Pancreas (tissue), 10 donors: Measurements from ENCODE around the gene ZNF12. TPM values are rescaled to one million over a fixed set of nuclear protein-coding genes. Genes with fewer than 3 reads are reported as not detected.
"Not testable (repeated sequence)": the region's sequence is repeated elsewhere in the genome, so short reads cannot be mapped to it uniquely, and the experiment has no call there.

ENCODE experiments used
- ATAC-seq, 4 donors: fragments of 200-7000 bp; cut with Tn5 transposase; one replicate each; pipeline versions ENCODE4 v1.8.0 to v1.9.1; 2020; ENCODE audit warnings: mild to moderate bottlenecking in 4 of 4, moderate library complexity in 4 of 4
- DNase-seq, 6 donors: peaks; one replicate each; pipeline ENCODE4 v3.0.0-alpha.2; 2020
- FAIRE-seq: peaks from 2 replicates; lab custom pipeline; 2012; peaks lifted over from hg19 to GRCh38; lab: Jason Lieb, UNC
- H3K27ac ChIP-seq, 4 donors: fragments of 200-600 bp; sonication (generic); 1 replicate in 3 of 4; 2 replicates in 1 of 4; pipeline versions ENCODE4 v1.5.0 to v1.8.0; 2020
- H3K27me3 ChIP-seq, 4 donors: fragments of 200-600 bp; one replicate each; pipeline ENCODE4 v1.8.0; 2021
- H3K36me3 ChIP-seq, 3 donors: fragments of 200-600 bp; sonication (generic) in 1 of 3; one replicate each; pipeline versions ENCODE4 v1.5.0 to v1.8.0; 2020 to 2021
- H3K4me1 ChIP-seq, 3 donors: fragments of 200-600 bp; one replicate each; pipeline ENCODE4 v1.8.0; 2021
- H3K4me3 ChIP-seq, 4 donors: fragments of 200-600 bp; sonication (generic) in 2 of 4; one replicate each; pipeline versions ENCODE4 v1.5.0 to v1.8.0; 2020 to 2021
- H3K9me3 ChIP-seq, 4 donors: fragments of 200-600 bp; one replicate each; pipeline ENCODE4 v1.8.0; 2021
- CTCF ChIP-seq, 4 donors: fragments of 200-600 bp; sonication (generic) in 3 of 4; IDR thresholded peaks; one replicate each; pipeline versions ENCODE4 v1.5.0 to v1.8.0; 2021; ENCODE audit warnings: antibody characterized with exemption in 4 of 4
- WGBS, 2 donors: extraction: QIAGEN DNeasy Blood & Tissue Kit; methylation state at CpG; one replicate each; pipeline ENCODE4 v1.1.7; 2013; 5-methylcytosine and 5-hydroxymethylcytosine counted together
- intact Hi-C, 3 donors: fragments of 100-400 bp; cut with DNase I; formaldehyde crosslinking; loops; one replicate each; pipeline versions ENCODE4 v1.11.1 to v1.14.2; 2022
- polyA plus RNA-seq, 2 donors: library from polyadenylated mRNA; stranded (reverse); fragments of 200-250 nt; gene quantifications; one replicate each; pipeline ENCODE4 v1.2.3, GENCODE V29; 2013
- total RNA-seq, 6 donors: library from RNA; stranded (reverse); fragmentation: NEBNext Ultra II Directional in 4 of 6; extraction: Animal tissue kit (Norgen Biotek cat#: 25700) in 4 of 6; gene quantifications; one replicate each; pipeline versions ENCODE4 v1.2.1 to v1.2.4, GENCODE V29; 2021 to 2023
- donor health status: healthy with polysubstance abuse.
- donor health status: DM: no; HTN: no; CAD: no; lungs with moderate emphysema.
- donor health status: DM: no; HTN: no; CAD: no.
- donor health status: control.
- donor health status: control.
- donor health status: Bipolar disorder and iron deficiency.
- donor health status: DM: yes; HTN: yes; CAD: no.
- donor health status: DM: no; HTN: no; CAD: no.
- donor health status: DM: no; HTN: no; CAD: no.
- donor health status: DM: yes; HTN: yes; CAD: no.

Gene ZNF12
- total and polyA plus RNA-seq, 8 donors = 5.9 to 15.3 (median 9.1) TPM

- Histone ChIP-seq H3K4me3 (peak overlapping the region; percentile 93 to 99 (median 96)), H3K4me1 (peaks cover 0 to 5% (median 4%) of the 10 kb centered on the region in 3 donors), H3K27ac (peak overlapping the region; percentile 59 to 78 (median 68)), H3K27me3 (no peaks in the 10 kb centered on the region), H3K9me3 (no peaks in the 10 kb centered on the region), H3K36me3 (no peaks in the 10 kb centered on the region)
- FAIRE-seq (no peak), ATAC-seq (peak; percentile 99 to 100 (median 100)), DNase-seq (peak; percentile 92 to 99 (median 94))
- intact Hi-C loops = no loop called here
- TF ChIP-seq CTCF (IDR thresholded peaks at IDR 0.05) = no peak
- WGBS, 2 donors = 1% methylated on average over 58 to 66 of the region's 66 CpGs
Measured at GRCh38 chr7:6729492-6730342, 23.0 kb upstream of the ZNF12 start.

- intact Hi-C loops, DNase-seq, ATAC-seq, H3K27me3 ChIP-seq, FAIRE-seq, H3K9me3 ChIP-seq, H3K4me1 ChIP-seq, H3K36me3 ChIP-seq: not testable (repeated sequence)
- peak overlapping the region in 3 of 4 donors; percentile 93 to 99 (median 94) for H3K4me3 ChIP-seq
- WGBS, 2 donors = 64 to 68% methylated on average over 28 to 29 of the region's 29 CpGs
- H3K27ac ChIP-seq = peak overlapping the region; percentile 59 to 78 (median 68)
Measured at GRCh38 chr7:6728893-6729491, 22.2 kb upstream of the ZNF12 start.

GRCh38 chr7:6727663-6728062 lies 20.9 kb upstream of the ZNF12 start:
- Histone ChIP-seq H3K36me3 (no peaks in the 10 kb centered on the region), H3K9me3 (no peaks in the 10 kb centered on the region), H3K27ac (no peak overlapping the region), H3K4me1 (peaks cover 0 to 5% (median 4%) of the 10 kb centered on the region in 3 donors), H3K27me3 (no peaks in the 10 kb centered on the region), H3K4me3 (no peak overlapping the region)
- TF ChIP-seq CTCF (IDR thresholded peaks at IDR 0.05) = no peak
- FAIRE-seq = no peak
- intact Hi-C loops = no loop called here
- WGBS, 2 donors = 72 to 80% methylated on average over 3 of the region's 3 CpGs
- DNase-seq = no peak
- no peak for ATAC-seq

GRCh38 chr7:6726341-6726740 lies 19.6 kb upstream of the ZNF12 start:
- ATAC-seq, H3K9me3 ChIP-seq, FAIRE-seq, DNase-seq, H3K4me3 ChIP-seq, intact Hi-C loops, H3K36me3 ChIP-seq, H3K27me3 ChIP-seq, H3K27ac ChIP-seq, H3K4me1 ChIP-seq: not testable (repeated sequence)
- 84 to 91% methylated on average over 5 of the region's 5 CpGs for WGBS, 2 donors

GRCh38 chr7:6725003-6725402 lies 18.3 kb upstream of the ZNF12 start:
- H3K36me3 ChIP-seq = no peaks in the 10 kb centered on the region
- DNase-seq = no peak
- H3K9me3 ChIP-seq = no peaks in the 10 kb centered on the region
- no peaks in the 10 kb centered on the region for H3K27me3 ChIP-seq
- intact Hi-C loops = no loop called here
- H3K27ac ChIP-seq = no peak overlapping the region
- no peak for TF ChIP-seq CTCF (IDR thresholded peaks at IDR 0.05)
- H3K4me3 ChIP-seq = no peak overlapping the region
- 79 to 86% methylated on average over 10 of the region's 10 CpGs for WGBS, 2 donors
- FAIRE-seq = no peak
- no peaks in the 10 kb centered on the region for H3K4me1 ChIP-seq
- no peak for ATAC-seq

GRCh38 chr7:6724351-6724750 lies 17.6 kb upstream of the ZNF12 start:
- H3K27me3 ChIP-seq, H3K27ac ChIP-seq, intact Hi-C loops, FAIRE-seq, H3K9me3 ChIP-seq, H3K4me3 ChIP-seq, ATAC-seq, H3K4me1 ChIP-seq, DNase-seq, H3K36me3 ChIP-seq: not testable (repeated sequence)
- 64 to 72% methylated on average over 4 of the region's 4 CpGs for WGBS, 2 donors
